T-helper 2 cell treated with Interferon-gamma antibody and Interleukin-4, amounts not matched to agents 5 μg/mL and 100 μg/mL, for 36 hours (primary cell): Measurements from ENCODE around the gene ZNF487.
"Not testable (repeated sequence)": the region's sequence is repeated elsewhere in the genome, so short reads cannot be mapped to it uniquely, and the experiment has no call there.

ENCODE experiments used
- DNase-seq: peaks from one replicate; pipeline ENCODE4 v3.0.0; 2021; ENCODE audit warnings: low spot score
- H3K27ac Mint-ChIP-seq: one replicate; pipeline ENCODE4 v1.8.0; 2021; ENCODE audit warnings: mild to moderate bottlenecking, mixed read lengths
- H3K27me3 Mint-ChIP-seq: one replicate; pipeline ENCODE4 v1.8.0; 2021; ENCODE audit warnings: low read depth, mixed read lengths
- H3K36me3 Mint-ChIP-seq: one replicate; pipeline ENCODE4 v1.8.0; 2021; ENCODE audit warnings: low read depth, mixed read lengths
- H3K4me1 Mint-ChIP-seq: one replicate; pipeline ENCODE4 v1.8.0; 2021; ENCODE audit warnings: low read depth, mixed read lengths
- H3K4me3 Mint-ChIP-seq: one replicate; pipeline ENCODE4 v1.8.0; 2022; ENCODE audit warnings: mild to moderate bottlenecking, moderate library complexity, mixed read lengths
- H3K9me3 Mint-ChIP-seq: one replicate; pipeline ENCODE4 v1.8.0; 2021; ENCODE audit warnings: mixed read lengths

Gene ZNF487

DNA sequence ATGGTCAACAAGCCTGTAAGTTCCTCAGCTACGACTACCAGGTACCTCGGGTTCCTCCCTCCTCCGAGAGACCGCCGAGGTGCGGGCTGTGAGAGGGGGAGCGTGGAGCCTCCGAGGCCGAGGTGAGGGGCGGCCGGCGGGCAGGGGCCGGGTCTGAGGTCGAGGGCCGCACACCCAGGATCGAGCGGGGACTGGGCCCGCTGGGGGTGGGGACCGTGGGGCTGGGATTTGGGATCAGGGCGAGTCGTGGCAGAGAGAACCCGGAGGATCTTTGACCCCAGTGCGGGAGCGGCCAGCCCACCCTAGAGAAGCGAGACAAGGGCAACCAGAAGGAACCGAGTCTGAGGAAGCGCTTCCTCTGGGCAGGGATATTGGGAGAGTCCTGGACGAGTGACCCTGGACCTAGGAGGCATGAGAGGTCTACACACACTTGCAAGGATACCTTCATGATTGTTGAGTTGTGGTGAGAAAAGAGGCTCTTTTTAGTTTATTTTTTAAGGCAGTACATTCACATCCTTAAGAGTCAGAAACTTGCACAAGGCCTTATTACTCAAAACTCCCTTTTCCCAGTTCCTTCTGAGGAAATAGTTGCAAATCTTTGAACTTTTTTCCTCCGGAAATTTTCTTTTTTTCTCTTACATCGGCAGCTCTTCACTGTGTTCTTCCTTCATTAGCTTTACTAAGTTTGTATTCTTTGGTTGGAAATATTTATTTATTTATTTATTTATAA lies 395 bp downstream of the ZNF487 start:
- Mint-ChIP-seq H3K4me3 (peak overlapping the region; percentile 91), H3K27ac (peak overlapping the region; percentile 86), H3K27me3 (no peaks in the 10 kb centered on the region), H3K9me3 (no peaks in the 10 kb centered on the region), H3K36me3 (peaks cover 9% of the 10 kb centered on the region), H3K4me1 (peaks cover 11% of the 10 kb centered on the region)
- DNase-seq, result no peak

DNA sequence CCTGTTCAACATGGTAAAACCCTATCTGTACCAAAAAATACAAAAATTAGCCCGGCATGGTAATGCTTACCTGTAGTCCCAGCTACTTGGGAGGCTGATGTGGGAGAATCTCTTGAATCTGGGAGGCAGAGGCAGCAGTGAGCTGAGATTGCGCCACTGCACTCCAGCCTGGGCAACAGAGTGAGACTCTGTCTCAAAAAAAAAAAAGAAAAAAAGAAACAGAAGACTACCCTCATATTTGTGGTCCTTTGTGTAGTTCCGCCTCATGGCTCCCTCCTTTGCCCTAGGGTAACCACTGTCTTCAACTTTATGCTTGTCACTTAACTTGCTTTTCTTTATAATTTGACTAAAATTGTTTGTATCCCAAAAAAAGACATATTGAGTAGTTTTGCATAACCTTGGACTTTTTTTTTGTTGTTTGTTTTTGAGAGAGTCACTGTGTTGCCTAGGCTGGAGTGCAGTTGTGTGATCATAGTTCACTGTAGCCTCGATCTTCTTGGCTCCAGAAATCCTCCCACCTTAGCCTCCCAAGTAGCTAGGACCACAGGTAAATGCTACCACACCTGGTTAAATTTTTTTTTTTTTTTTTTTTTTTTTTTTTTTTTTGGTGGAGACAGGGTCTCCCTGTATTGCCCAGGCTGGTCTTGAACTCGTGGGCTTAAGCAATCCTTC lies 3.7 kb downstream of the ZNF487 start:
- no peak overlapping the region for H3K27ac Mint-ChIP-seq

DNA sequence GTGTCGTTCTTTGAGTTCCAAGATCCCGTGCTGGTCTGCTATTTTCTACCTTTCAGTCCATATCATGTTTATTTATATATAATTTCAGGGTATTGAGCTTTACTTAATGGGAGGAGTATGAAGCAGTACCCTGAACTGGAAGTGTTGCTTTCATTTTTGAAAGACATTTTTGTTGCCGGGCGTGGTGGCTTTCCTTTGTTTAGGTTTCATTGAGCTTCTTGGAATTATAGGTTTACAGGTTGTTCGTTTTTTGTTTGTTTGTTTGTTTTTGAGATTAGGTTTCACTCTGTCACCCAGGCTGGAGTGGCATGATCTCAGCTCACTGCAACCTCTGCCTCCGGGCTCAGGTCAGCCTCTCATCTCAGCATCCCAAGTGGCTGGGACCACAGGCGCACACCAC lies 7.4 kb downstream of the ZNF487 start:
- H3K27ac Mint-ChIP-seq, result peak overlapping the region; percentile 45
- H3K27me3 Mint-ChIP-seq, result no peaks in the 10 kb centered on the region
- H3K4me3 Mint-ChIP-seq, result no peak overlapping the region
- H3K4me1 Mint-ChIP-seq, result peaks cover 12% of the 10 kb centered on the region
- DNase-seq, result no peak
- H3K36me3 Mint-ChIP-seq, result peaks cover 21% of the 10 kb centered on the region
- peaks cover 15% of the 10 kb centered on the region for H3K9me3 Mint-ChIP-seq

More for the DNA sequence above, 3.7 kb downstream of the ZNF487 start:
- Mint-ChIP-seq H3K4me3 (no peak overlapping the region), H3K36me3 (peaks cover 19% of the 10 kb centered on the region), H3K27me3 (no peaks in the 10 kb centered on the region), H3K9me3 (peaks cover 10% of the 10 kb centered on the region), H3K4me1 (peaks cover 21% of the 10 kb centered on the region)
- no peak for DNase-seq

DNA sequence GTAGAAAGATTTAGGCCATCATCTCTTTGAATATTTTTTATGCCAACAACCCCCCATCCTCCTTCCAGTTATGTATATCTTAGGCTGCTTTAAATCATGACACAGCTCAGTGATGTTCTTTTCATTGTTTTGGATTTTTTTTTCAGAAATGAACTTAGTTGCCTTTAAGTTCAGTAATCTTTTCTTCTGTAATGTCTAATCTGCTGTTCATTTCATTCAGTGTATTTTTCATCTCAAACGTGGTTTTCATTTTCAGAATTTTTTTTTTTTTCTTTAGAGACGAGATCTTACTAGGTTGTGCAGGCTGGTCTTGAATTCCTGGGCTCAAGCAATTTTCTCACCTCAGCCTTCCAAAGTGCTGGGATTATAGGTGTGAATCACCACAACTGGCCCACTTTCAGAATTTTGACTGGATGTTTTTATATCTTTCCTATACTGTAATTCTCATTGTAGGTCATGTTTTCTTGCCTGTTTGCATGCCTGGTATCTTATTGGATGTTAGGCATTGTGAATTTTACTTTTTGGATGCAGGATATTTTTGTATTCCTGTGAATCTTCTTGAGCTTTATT lies 8.1 kb downstream of the ZNF487 start:
- no peak for DNase-seq
- Mint-ChIP-seq H3K36me3 (peaks cover 21% of the 10 kb centered on the region), H3K27ac (no peak overlapping the region), H3K27me3 (no peaks in the 10 kb centered on the region), H3K4me1 (peaks cover 10% of the 10 kb centered on the region), H3K9me3 (peaks cover 15% of the 10 kb centered on the region), H3K4me3 (no peak overlapping the region)

DNA sequence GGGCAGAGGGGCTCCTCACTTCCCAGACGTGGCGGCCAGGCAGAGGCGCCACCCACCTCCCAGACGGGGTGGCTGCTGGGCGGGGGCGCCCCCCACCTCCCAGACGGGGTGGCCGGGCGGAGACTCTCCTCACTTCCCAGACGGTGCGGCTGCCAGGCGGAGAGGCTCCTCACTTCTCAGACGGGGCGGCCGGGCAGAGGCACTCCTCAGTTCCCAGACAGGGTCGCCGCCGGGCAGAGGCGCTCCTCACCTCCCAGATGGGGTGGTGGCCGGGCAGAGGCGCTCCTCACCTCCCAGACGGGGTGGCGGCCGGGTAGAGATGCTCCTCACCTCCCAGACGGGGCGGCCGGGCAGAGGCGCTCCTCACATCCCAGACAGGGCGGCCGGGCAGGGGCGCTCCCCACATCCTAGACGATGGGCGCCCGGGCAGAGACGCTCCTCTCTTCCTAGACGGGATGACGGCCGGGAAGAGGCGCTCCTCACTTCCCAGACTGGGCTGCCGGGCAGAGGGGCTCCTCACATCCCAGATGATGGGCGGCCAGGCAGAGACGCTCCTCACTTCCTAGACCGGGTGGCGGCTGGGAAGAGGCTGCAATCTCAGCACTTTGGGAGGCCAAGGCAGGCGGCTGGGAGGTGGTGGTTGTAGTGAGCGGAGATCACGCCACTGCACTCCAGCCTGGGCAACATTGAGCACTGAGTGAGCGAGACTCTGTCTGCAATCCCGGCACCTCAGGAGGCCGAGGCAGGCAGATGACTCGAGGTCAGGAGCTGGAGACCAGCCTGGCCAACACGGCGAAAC lies 9.5 kb downstream of the ZNF487 start:
- H3K27me3 Mint-ChIP-seq, H3K4me1 Mint-ChIP-seq, H3K27ac Mint-ChIP-seq, DNase-seq, H3K4me3 Mint-ChIP-seq: not testable (repeated sequence)
- Mint-ChIP-seq H3K36me3 (peaks cover 21% of the 10 kb centered on the region), H3K9me3 (peaks cover 15% of the 10 kb centered on the region)

DNA sequence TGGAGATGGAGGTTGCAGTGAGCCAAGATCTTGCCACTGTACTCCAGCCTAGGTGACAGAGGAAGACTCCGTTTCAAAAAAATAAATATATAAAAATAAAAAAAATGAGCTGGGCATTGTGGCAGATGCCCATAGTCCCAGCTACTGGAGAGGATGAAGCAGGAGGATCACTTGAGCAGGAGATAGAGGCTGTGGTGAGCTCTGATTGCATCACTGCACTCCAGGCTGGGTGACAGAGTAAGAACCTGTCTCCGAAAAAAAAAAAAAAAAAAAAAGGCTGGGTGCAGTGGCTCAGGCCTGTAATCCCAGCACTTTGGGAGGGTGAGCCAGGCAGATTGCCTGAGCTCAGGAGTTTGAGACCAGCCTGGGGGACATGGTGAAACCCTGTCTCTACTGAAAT lies 11.8 kb downstream of the ZNF487 start:
- H3K4me1 Mint-ChIP-seq, result peaks cover 31% of the 10 kb centered on the region
- peaks cover 15% of the 10 kb centered on the region for H3K9me3 Mint-ChIP-seq
- DNase-seq, result no peak
- H3K27me3 Mint-ChIP-seq, result no peaks in the 10 kb centered on the region
- H3K36me3 Mint-ChIP-seq, result peaks cover 27% of the 10 kb centered on the region
- no peak overlapping the region for H3K27ac Mint-ChIP-seq
- no peak overlapping the region for H3K4me3 Mint-ChIP-seq

DNA sequence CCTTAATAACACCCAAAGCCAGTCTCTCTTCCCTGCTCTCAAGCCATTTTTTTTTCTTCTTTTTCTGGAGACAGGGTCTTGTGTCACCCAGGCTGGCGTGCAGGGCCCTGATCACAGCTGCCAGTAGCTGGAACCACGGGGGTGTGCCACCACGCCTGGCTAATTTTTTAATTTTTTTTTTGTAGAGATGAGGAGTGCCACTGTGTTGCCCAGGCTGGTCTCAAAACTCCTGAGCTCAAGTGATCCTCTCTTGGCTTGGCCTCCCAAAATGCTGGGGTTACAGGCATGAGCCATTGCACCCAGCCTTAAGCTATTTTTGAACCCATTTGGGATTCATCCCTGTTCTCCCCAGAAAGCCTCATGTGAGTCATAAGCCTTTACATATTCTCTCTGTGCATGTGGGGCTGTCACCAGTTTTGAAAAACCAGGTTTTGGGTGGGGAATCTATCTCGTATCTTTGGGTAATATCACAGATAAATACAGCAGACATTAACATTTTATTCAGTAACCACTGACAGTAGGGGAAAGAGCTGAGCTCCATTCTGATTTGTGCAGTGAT lies 15.5 kb downstream of the ZNF487 start:
- peak overlapping the region; percentile 94 for H3K27ac Mint-ChIP-seq
- peaks cover 4% of the 10 kb centered on the region for H3K9me3 Mint-ChIP-seq
- H3K4me1 Mint-ChIP-seq, result peaks cover 33% of the 10 kb centered on the region
- peak overlapping the region; percentile 73 for H3K4me3 Mint-ChIP-seq
- DNase-seq, result no peak
- H3K27me3 Mint-ChIP-seq, result no peaks in the 10 kb centered on the region
- peaks cover 18% of the 10 kb centered on the region for H3K36me3 Mint-ChIP-seq

DNA sequence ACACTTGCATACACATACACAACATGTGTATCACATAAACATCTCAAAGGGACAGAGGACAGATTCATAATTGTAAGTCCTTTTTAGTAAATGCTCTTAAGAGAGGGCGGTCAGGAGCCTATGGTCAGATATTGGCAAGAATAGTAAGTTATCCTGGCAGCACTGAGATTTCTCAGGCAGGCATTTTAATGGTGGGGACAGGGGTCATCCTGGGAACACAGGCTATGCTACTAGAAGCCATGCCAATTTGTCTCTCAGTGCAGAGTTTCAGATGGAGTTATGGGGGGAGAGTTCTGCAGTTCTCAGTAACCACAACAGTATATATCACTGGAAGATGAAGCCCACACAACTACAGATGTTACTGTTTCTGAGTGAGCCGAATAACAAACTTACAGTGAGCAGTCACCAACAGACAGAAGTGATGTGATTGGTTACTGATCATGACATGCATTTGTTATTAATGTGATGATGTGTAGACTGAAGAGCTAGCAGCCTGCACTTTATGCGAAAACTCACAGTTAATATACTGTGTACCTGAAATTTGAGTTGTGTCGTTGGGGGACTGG lies 16.4 kb downstream of the ZNF487 start:
- Mint-ChIP-seq H3K4me1 (peaks cover 37% of the 10 kb centered on the region), H3K27ac (peak overlapping the region; percentile 94), H3K4me3 (peak overlapping the region; percentile 73), H3K27me3 (no peaks in the 10 kb centered on the region), H3K36me3 (peaks cover 14% of the 10 kb centered on the region), H3K9me3 (no peaks in the 10 kb centered on the region)
- peak; percentile 43 for DNase-seq

DNA sequence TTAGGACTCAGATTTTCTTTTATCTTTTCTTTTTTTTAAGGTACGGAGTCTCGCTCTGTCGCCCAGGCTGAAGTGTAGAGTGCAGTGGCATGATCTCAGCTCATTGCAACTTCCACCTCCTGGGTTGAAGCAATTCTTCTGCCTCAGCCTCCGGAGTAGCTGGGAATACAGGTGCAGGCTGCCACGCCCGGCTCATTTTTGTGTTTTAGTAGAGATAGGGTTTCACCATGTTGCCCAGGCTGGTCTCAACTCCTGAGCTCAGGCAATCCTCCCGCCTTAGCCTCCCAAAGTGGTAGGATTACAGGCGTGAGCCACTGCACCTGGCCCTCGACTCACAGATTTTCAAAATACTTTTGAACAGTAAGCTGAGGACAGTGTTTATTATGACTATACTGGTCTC lies 17.1 kb downstream of the ZNF487 start:
- Mint-ChIP-seq H3K4me1 (peaks cover 40% of the 10 kb centered on the region), H3K36me3 (peaks cover 14% of the 10 kb centered on the region), H3K4me3 (peak overlapping the region; percentile 88), H3K27ac (peak overlapping the region; percentile 97)
- DNase-seq, H3K27me3 Mint-ChIP-seq, H3K9me3 Mint-ChIP-seq: not testable (repeated sequence)

DNA sequence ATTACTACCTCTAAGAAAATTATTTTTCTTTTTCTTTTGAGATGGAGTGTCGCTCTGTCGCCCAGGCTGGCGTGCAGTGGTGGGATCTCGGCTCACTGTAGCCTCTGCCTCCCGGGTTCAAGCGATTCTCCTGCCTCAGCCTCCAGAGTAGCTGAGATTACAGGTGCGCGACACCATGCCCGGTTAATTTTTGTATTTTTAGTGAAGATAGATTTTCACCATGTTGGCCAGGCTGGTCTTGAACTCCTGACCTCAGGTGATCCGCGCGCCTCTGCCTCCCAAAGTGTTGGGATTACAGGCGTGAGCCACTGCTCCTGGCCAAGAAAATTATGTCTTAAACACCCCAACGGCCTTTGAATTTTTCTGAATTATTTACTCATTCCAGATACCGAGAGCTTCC lies 19.6 kb downstream of the ZNF487 start:
- Mint-ChIP-seq H3K4me3 (peak overlapping the region; percentile 88), H3K36me3 (peaks cover 14% of the 10 kb centered on the region), H3K4me1 (peaks cover 43% of the 10 kb centered on the region), H3K27ac (peak overlapping the region; percentile 97)
- not testable (repeated sequence) for DNase-seq, H3K9me3 Mint-ChIP-seq, H3K27me3 Mint-ChIP-seq

DNA sequence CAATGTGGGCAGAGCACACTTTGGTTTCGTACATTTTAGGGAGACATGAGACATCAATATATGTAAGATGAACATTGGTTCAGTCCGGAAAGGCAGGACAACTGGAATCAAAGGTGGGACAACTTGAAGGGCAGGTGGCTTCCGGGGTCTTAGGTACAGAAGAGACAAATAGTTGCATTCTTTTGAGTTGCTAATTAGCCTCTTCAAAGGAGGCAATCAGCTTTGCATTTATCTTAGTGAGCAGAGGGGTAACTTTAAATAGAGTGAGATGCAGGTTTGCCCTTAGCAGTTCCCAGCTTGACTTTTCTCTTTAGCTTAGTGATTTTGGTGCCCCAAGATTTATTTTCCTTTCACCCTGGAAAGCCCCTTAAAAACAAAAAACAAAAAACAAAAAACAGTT lies 21.3 kb downstream of the ZNF487 start:
- DNase-seq, result no peak
- Mint-ChIP-seq H3K4me3 (no peak overlapping the region), H3K27me3 (no peaks in the 10 kb centered on the region), H3K9me3 (no peaks in the 10 kb centered on the region), H3K4me1 (peaks cover 29% of the 10 kb centered on the region), H3K36me3 (peaks cover 10% of the 10 kb centered on the region), H3K27ac (no peak overlapping the region)

DNA sequence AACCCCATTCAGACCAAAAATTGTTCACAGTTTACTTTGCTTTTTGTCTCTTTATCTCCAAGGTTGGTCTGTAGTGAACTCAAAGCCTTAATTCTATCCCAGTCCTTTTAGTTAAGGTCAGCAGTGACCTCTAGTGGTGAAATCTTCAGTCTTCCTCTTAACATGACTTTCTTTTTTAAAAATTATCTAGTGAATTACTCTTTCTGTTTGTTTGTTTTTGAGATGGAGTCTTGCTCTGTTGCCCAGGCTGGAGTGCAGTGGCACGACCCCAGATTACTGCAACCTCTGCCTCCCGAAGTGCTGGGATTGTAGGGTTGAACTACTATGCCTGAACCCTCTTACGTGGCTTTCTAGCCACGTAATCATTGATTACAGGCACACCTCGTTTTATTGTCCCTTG lies 25.0 kb downstream of the ZNF487 start:
- Mint-ChIP-seq H3K36me3 (no peaks in the 10 kb centered on the region), H3K9me3 (no peaks in the 10 kb centered on the region), H3K27me3 (no peaks in the 10 kb centered on the region), H3K4me3 (no peak overlapping the region), H3K4me1 (peaks cover 12% of the 10 kb centered on the region), H3K27ac (no peak overlapping the region)
- DNase-seq, result no peak

DNA sequence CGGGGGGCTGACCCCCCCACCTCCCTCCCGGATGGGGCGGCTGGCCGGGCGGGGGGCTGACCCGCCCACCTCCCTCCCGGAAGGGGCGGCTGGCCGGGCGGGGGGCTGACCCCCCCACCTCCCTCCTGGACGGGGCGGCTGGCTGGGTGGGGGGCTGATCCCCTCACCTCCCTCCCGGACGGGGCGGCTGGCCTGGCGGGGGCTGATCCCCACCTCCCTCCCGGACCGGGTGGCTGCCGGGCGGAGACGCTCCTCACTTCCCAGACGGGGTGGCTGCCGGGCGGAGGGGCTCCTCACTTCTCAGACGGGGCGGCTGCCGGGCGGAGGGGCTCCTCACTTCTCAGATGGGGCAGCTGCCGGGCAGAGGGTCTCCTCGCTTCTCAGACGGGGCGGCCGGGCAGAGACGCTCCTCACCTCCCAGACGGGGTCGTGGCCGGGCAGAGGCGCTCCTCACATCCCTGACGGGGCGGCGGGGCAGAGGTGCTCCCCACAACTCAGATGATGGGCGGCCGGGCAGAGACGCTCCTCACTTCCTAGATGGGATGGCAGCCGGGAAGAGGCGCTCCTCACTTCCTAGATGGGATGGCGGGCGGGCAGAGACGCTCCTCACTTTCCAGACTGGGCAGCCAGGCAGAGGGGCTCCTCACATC lies 28.3 kb downstream of the ZNF487 start:
- H3K27me3 Mint-ChIP-seq, H3K4me3 Mint-ChIP-seq, DNase-seq, H3K36me3 Mint-ChIP-seq, H3K27ac Mint-ChIP-seq, H3K9me3 Mint-ChIP-seq, H3K4me1 Mint-ChIP-seq: not testable (repeated sequence)
